Adrenal gland (tissue), 5 donors: ENCODE measurements around the gene LOXHD1.

Experiments used
- POLR2A ChIP-seq, 2 donors: fragments of 450-650 bp; IDR thresholded peaks; one replicate each; pipeline ENCODE4 v1.6.1; 2017; ENCODE audit warnings: antibody characterized with exemption in 2 of 2, mild to moderate bottlenecking in 2 of 2, moderate library complexity in 1 of 2
- TF ChIP-seq, protein P1 (sequence below), 6 experiments: fragments of 450-650 bp in 4 of 6; fragments of 200-600 bp in 2 of 6; sonication (generic) in 1 of 6; IDR thresholded peaks; 1 replicate in 5 of 6; 2 replicates in 1 of 6; pipeline versions ENCODE4 v1.5.1 to v1.8.0; 2016 to 2021; ENCODE audit warnings: antibody characterized with exemption in 6 of 6, mild to moderate bottlenecking in 2 of 6, moderate library complexity in 1 of 6
- donor health status: DM: no; HTN: no; CAD: no.

GRCh38 chr18:46437061-46437460 lies 220.0 kb downstream of the LOXHD1 start:
- TF ChIP-seq POLR2A (IDR thresholded peaks at IDR 0.05): no peak
- TF ChIP-seq, protein P1, sequence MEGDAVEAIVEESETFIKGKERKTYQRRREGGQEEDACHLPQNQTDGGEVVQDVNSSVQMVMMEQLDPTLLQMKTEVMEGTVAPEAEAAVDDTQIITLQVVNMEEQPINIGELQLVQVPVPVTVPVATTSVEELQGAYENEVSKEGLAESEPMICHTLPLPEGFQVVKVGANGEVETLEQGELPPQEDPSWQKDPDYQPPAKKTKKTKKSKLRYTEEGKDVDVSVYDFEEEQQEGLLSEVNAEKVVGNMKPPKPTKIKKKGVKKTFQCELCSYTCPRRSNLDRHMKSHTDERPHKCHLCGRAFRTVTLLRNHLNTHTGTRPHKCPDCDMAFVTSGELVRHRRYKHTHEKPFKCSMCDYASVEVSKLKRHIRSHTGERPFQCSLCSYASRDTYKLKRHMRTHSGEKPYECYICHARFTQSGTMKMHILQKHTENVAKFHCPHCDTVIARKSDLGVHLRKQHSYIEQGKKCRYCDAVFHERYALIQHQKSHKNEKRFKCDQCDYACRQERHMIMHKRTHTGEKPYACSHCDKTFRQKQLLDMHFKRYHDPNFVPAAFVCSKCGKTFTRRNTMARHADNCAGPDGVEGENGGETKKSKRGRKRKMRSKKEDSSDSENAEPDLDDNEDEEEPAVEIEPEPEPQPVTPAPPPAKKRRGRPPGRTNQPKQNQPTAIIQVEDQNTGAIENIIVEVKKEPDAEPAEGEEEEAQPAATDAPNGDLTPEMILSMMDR (IDR thresholded peaks at IDR 0.05): no peak
